Astrocyte (in vitro differentiated cells and primary cell): ENCODE data around the gene MSANTD7. TPM values are rescaled to one million over a fixed set of nuclear protein-coding genes. Genes with fewer than 3 reads are reported as not detected.

Experiments
- DNase-seq: peaks from one replicate; pipeline ENCODE4 v3.0.0-alpha.2; 2010; ENCODE audit warnings: low read depth
- FAIRE-seq: peaks from 2 replicates; lab custom pipeline; 2011; peaks lifted over from hg19 to GRCh38; lab: Jason Lieb, UNC
- H2AFZ ChIP-seq: 2 replicates; pipeline ENCODE4 v1.6.0; 2012; ENCODE audit warnings: low read depth, low read length, inconsistent platforms
- H3K27ac ChIP-seq: 2 replicates; pipeline ENCODE4 v1.5.1; 2011; ENCODE audit warnings: low read depth, low read length, inconsistent platforms
- H3K27me3 ChIP-seq: 2 replicates; pipeline ENCODE4 v1.6.0; 2011; ENCODE audit warnings: low read length, inconsistent platforms; ENCODE audit not compliant: insufficient read depth
- H3K36me3 ChIP-seq: 2 replicates; pipeline ENCODE4 v1.5.1; 2011; ENCODE audit warnings: low read length, inconsistent platforms; ENCODE audit not compliant: insufficient read depth
- H3K4me1 ChIP-seq: 2 replicates; pipeline ENCODE4 v1.5.1; 2011; ENCODE audit warnings: low read length, inconsistent platforms; ENCODE audit not compliant: insufficient read depth
- H3K4me2 ChIP-seq: 2 replicates; pipeline ENCODE4 v1.6.0; 2012; ENCODE audit warnings: low read length, inconsistent platforms
- H3K4me3 ChIP-seq: 2 replicates; pipeline ENCODE4 v1.5.1; 2011; ENCODE audit warnings: low read depth, mild to moderate bottlenecking, low read length, inconsistent platforms; ENCODE audit not compliant: insufficient read depth
- H3K79me2 ChIP-seq: 2 replicates; pipeline ENCODE4 v1.6.0; 2012; ENCODE audit warnings: mild to moderate bottlenecking, low read length, inconsistent platforms; ENCODE audit not compliant: insufficient read depth
- H3K9ac ChIP-seq: 2 replicates; pipeline ENCODE4 v1.6.0; 2012; ENCODE audit warnings: mild to moderate bottlenecking, low read length, inconsistent platforms
- H3K9me3 ChIP-seq: 2 replicates; pipeline ENCODE4 v1.5.1; 2012; ENCODE audit warnings: low read depth, mild to moderate bottlenecking, low read length, inconsistent platforms; ENCODE audit not compliant: insufficient read depth
- H4K20me1 ChIP-seq: 2 replicates; pipeline ENCODE4 v1.6.0; 2012; ENCODE audit warnings: low read length, inconsistent platforms; ENCODE audit not compliant: insufficient read depth
- H3K27ac Mint-ChIP-seq: one replicate; pipeline ENCODE4 v1.8.0; 2021; ENCODE audit warnings: mild to moderate bottlenecking, mixed read lengths; ENCODE audit not compliant: unreplicated experiment
- H3K27me3 Mint-ChIP-seq: one replicate; pipeline ENCODE4 v1.8.0; 2021; ENCODE audit warnings: low read depth, mixed read lengths; ENCODE audit not compliant: unreplicated experiment
- H3K36me3 Mint-ChIP-seq: one replicate; pipeline ENCODE4 v1.8.0; 2021; ENCODE audit warnings: low read depth, mixed read lengths; ENCODE audit not compliant: unreplicated experiment
- H3K4me1 Mint-ChIP-seq: one replicate; pipeline ENCODE4 v1.8.0; 2021; ENCODE audit warnings: low read depth, mixed read lengths; ENCODE audit not compliant: unreplicated experiment
- H3K4me3 Mint-ChIP-seq: one replicate; pipeline ENCODE4 v1.8.0; 2021; ENCODE audit warnings: mild to moderate bottlenecking, moderate library complexity, mixed read lengths; ENCODE audit not compliant: unreplicated experiment
- H3K9me3 Mint-ChIP-seq: one replicate; pipeline ENCODE4 v1.8.0; 2021; ENCODE audit warnings: mild to moderate bottlenecking, mixed read lengths; ENCODE audit not compliant: unreplicated experiment
- EZH2 ChIP-seq: IDR thresholded peaks from 2 replicates; pipeline ENCODE4 v1.6.1; 2012; ENCODE audit warnings: mild to moderate bottlenecking, low read length, inconsistent platforms; ENCODE audit not compliant: insufficient read depth
- total RNA-seq: library from RNA; stranded (reverse); gene quantifications from 2 replicates; pipeline ENCODE4 v1.2.1, GENCODE V29; 2021
- TF ChIP-seq, protein P1 (sequence below): IDR thresholded peaks from 2 replicates; pipeline ENCODE4 v1.5.1; 2011; ENCODE audit warnings: low read depth, mild to moderate bottlenecking, inconsistent platforms, low read length, moderate library complexity; ENCODE audit not compliant: insufficient read depth

MSANTD7 gene
- total RNA-seq, 1 donor from 2014 or later = 16.0 TPM

DNA sequence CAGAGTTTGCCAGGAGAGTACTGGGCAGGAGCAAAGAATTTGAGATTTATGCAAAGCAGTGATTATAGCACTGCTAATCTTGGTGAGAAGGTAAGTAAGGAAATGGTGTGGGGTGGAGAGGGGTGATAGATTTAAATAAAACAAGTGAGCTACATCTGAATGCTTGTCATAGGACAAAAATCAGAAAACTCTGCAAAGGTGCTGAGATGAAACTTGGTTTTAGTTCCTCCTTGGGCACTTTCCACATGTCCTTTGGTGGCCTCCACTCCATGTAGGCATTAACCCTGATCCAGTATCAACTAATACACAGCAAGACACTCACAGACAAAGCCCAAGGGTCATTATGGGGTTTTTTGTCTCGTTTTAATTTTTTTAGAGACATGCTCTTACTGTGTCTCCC lies 37.7 kb upstream of the MSANTD7 start:
- Histone ChIP-seq H2AFZ (no peak overlapping the region), H3K9ac (no peak overlapping the region), H3K4me1 (no peaks in the 10 kb centered on the region), H3K27me3 (peaks cover 8% of the 10 kb centered on the region), H3K4me3 (no peak overlapping the region), H3K36me3 (no peaks in the 10 kb centered on the region), H3K27ac (no peak overlapping the region), H3K4me2 (no peak overlapping the region), H3K79me2 (no peaks in the 10 kb centered on the region), H3K9me3 (no peaks in the 10 kb centered on the region), H4K20me1 (no peaks in the 10 kb centered on the region)
- FAIRE-seq (no peak), DNase-seq (no peak)
- H3K36me3 Mint-ChIP-seq = no peaks in the 10 kb centered on the region
- H3K4me1 Mint-ChIP-seq = no peaks in the 10 kb centered on the region
- TF ChIP-seq, protein P1, sequence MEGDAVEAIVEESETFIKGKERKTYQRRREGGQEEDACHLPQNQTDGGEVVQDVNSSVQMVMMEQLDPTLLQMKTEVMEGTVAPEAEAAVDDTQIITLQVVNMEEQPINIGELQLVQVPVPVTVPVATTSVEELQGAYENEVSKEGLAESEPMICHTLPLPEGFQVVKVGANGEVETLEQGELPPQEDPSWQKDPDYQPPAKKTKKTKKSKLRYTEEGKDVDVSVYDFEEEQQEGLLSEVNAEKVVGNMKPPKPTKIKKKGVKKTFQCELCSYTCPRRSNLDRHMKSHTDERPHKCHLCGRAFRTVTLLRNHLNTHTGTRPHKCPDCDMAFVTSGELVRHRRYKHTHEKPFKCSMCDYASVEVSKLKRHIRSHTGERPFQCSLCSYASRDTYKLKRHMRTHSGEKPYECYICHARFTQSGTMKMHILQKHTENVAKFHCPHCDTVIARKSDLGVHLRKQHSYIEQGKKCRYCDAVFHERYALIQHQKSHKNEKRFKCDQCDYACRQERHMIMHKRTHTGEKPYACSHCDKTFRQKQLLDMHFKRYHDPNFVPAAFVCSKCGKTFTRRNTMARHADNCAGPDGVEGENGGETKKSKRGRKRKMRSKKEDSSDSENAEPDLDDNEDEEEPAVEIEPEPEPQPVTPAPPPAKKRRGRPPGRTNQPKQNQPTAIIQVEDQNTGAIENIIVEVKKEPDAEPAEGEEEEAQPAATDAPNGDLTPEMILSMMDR = no peak
- no peak for TF ChIP-seq EZH2
- H3K27ac Mint-ChIP-seq = no peak overlapping the region
- no peaks in the 10 kb centered on the region for H3K9me3 Mint-ChIP-seq
- peaks cover 20% of the 10 kb centered on the region for H3K27me3 Mint-ChIP-seq
- no peak overlapping the region for H3K4me3 Mint-ChIP-seq

DNA sequence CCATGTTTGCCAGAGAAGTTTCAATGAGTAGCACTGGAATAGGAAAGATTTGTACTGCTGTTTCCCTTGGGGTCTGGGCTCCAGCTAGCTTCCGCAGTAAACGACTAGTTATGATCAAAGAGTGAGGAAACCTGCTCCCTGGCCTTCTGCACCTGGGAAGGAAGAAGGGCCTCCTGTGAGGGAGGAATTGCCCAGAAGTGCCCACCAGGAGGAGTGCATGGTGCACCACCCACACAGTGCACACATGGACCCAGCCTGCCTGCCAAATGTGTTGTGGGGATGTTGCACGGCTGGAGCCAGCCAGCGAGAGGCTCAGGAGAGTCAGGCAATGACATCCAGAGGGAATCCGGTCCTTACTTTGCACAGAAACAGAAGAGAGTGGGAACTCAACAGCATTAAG lies 36.4 kb upstream of the MSANTD7 start:
- Histone ChIP-seq H3K36me3 (no peaks in the 10 kb centered on the region), H2AFZ (no peak overlapping the region), H3K27me3 (peaks cover 8% of the 10 kb centered on the region), H3K4me3 (no peak overlapping the region), H3K27ac (no peak overlapping the region), H3K9me3 (no peaks in the 10 kb centered on the region), H3K9ac (no peak overlapping the region), H3K4me1 (no peaks in the 10 kb centered on the region), H4K20me1 (no peaks in the 10 kb centered on the region), H3K79me2 (no peaks in the 10 kb centered on the region), H3K4me2 (no peak overlapping the region)
- peaks cover 20% of the 10 kb centered on the region for H3K27me3 Mint-ChIP-seq
- no peaks in the 10 kb centered on the region for H3K9me3 Mint-ChIP-seq
- H3K36me3 Mint-ChIP-seq = no peaks in the 10 kb centered on the region
- FAIRE-seq (no peak), DNase-seq (no peak)
- H3K27ac Mint-ChIP-seq = no peak overlapping the region
- H3K4me1 Mint-ChIP-seq = no peaks in the 10 kb centered on the region
- no peak overlapping the region for H3K4me3 Mint-ChIP-seq
- TF ChIP-seq EZH2 = no peak
- TF ChIP-seq, protein P1 = no peak

DNA sequence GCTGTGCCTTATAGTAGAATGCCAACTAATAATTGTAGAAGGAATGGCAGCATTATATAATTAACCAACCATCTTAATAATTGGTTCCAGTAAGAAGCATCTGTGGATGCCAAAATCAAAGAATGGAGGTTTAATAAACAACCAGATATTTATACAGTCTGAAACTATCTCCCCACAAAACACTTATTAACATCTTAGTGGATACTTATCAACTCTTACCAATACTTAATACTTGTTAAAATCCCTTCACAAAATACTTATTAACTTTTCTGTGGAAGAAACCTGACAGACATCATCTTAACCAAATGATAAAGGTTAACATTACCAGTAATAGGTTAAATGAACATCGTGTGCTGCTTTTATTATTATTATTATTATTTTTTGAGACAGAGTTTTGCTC lies 34.3 kb upstream of the MSANTD7 start:
- no peak for DNase-seq
- Histone ChIP-seq H2AFZ (no peak overlapping the region), H3K36me3 (no peaks in the 10 kb centered on the region), H3K9me3 (no peaks in the 10 kb centered on the region), H3K4me1 (no peaks in the 10 kb centered on the region), H3K4me2 (no peak overlapping the region), H3K9ac (no peak overlapping the region), H3K27me3 (peaks cover 5% of the 10 kb centered on the region), H4K20me1 (no peaks in the 10 kb centered on the region), H3K4me3 (no peak overlapping the region), H3K79me2 (no peaks in the 10 kb centered on the region), H3K27ac (no peak overlapping the region)
- Mint-ChIP-seq H3K9me3 (no peaks in the 10 kb centered on the region), H3K4me1 (no peaks in the 10 kb centered on the region), H3K4me3 (no peak overlapping the region), H3K27ac (no peak overlapping the region), H3K36me3 (no peaks in the 10 kb centered on the region), H3K27me3 (peaks cover 20% of the 10 kb centered on the region)
- FAIRE-seq = no peak
- TF ChIP-seq EZH2 = no peak
- TF ChIP-seq, protein P1 = no peak
